Activated CD4-positive, alpha-beta T cell treated with anti-CD3 and anti-CD28 coated beads, Interleukin-10, Interleukin-2, amounts not matched to agents 100 ng/mL and 50 ng/mL, durations not matched to agents 16 hours and 8 hours (primary cell): ENCODE results near the gene GTF2F2.

Experiments used
- DNase-seq: peaks from one replicate; pipeline ENCODE4 v3.0.0-alpha.2; 2020

GTF2F2 gene

GRCh38 chr13:45305079-45305478 lies 184.8 kb downstream of the GTF2F2 start:
- no peak for DNase-seq

- DNase-seq: no peak
Measured at GRCh38 chr13:45306966-45307365, 186.7 kb downstream of the GTF2F2 start.

- DNase-seq: no peak
Measured at GRCh38 chr13:45310341-45311131, 190.2 kb downstream of the GTF2F2 start.

- DNase-seq: no peak
Measured at GRCh38 chr13:45314822-45315221, 194.5 kb downstream of the GTF2F2 start.

GRCh38 chr13:45315520-45316167 lies 195.3 kb downstream of the GTF2F2 start:
- DNase-seq: no peak

- no peak for DNase-seq
Measured at GRCh38 chr13:45316338-45316737, 196.0 kb downstream of the GTF2F2 start.

- no peak for DNase-seq
Measured at GRCh38 chr13:45316996-45317395, 196.7 kb downstream of the GTF2F2 start.

- no peak for DNase-seq
Measured at GRCh38 chr13:45320876-45321629, 200.7 kb downstream of the GTF2F2 start.

- no peak for DNase-seq
Measured at GRCh38 chr13:45325806-45326205, 205.5 kb downstream of the GTF2F2 start.

GRCh38 chr13:45327253-45327955 lies 207.1 kb downstream of the GTF2F2 start:
- no peak for DNase-seq

- no peak for DNase-seq
Measured at GRCh38 chr13:45328661-45329111, 208.4 kb downstream of the GTF2F2 start.

- no peak for DNase-seq
Measured at GRCh38 chr13:45331123-45331619, 210.9 kb downstream of the GTF2F2 start.

- DNase-seq: no peak
Measured at GRCh38 chr13:45331692-45332035, 211.4 kb downstream of the GTF2F2 start.

GRCh38 chr13:45332036-45332830 lies 211.9 kb downstream of the GTF2F2 start:
- no peak for DNase-seq

GRCh38 chr13:45332831-45333219 lies 212.5 kb downstream of the GTF2F2 start:
- DNase-seq: no peak

- no peak for DNase-seq
Measured at GRCh38 chr13:45333251-45333976, 213.1 kb downstream of the GTF2F2 start.
